ENCODE measurements around the gene EDC4. TPM values are rescaled to one million over a fixed set of nuclear protein-coding genes. Genes with fewer than 3 reads are reported as not detected.

EDC4 gene
- total RNA-seq, 1 experiment from 2014 or later = 100 TPM

DNA sequence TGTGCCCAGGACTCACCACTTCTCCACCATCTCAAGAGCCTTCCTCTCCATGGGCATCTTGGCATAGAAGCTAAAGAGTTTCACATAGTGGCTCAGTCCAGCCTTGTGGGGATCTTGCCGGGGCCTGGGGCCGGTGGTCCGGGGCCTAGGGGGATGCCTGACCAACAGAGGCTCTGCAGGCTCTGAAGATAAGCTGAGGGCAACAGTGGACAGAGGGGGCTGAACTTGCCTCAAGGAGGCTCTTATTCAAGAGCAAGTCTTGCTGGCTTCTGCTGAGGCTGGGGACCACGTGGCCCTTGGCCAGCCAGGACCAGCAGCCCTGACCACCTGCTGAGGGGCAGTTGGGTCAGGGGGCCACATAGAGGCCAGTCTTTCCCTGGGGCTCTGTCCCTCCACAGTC lies 44.2 kb upstream of the EDC4 start:
- Histone ChIP-seq H3K9ac (ENCODE audit: low read length) (no peak overlapping the region), H3K36me3 (ENCODE audit: control insufficient read depth in 1 of 2, insufficient read depth in 2 of 2, low read length in 2 of 2) (peaks cover 16 to 24% of the 10 kb centered on the region in 2 experiments; a peak in 3 of 4 replicates), H3K4me3 (replicated peaks in 1 of 2; ENCODE audit: low read depth in 1 of 2, low read length in 2 of 2) (no peak overlapping the region), H3K79me2 (ENCODE audit: insufficient read depth, low read length) (peaks cover 11% of the 10 kb centered on the region), H3K27me3 (ENCODE audit: insufficient read depth, low read length) (no peaks in the 10 kb centered on the region), H3K27ac (ENCODE audit: low read depth, low read length) (no peak overlapping the region), H3K9me3 (ENCODE audit: control insufficient read depth in 1 of 2, insufficient read depth in 1 of 2, low read depth in 1 of 2, low read length in 2 of 2) (no peaks in the 10 kb centered on the region), H3K4me1 (ENCODE audit: control insufficient read depth in 1 of 2, insufficient read depth in 2 of 2, low read length in 2 of 2) (peaks cover 3 to 8% of the 10 kb centered on the region in 2 experiments; a peak in 3 of 4 replicates), H3K9me2 (ENCODE audit: insufficient read depth) (no peaks in the 10 kb centered on the region), H3K4me2 (ENCODE audit: low read length) (no peak overlapping the region), H4K20me1 (ENCODE audit: insufficient read depth) (no peaks in the 10 kb centered on the region), H2AFZ (ENCODE audit: low read depth, low read length, poor library complexity, severe bottlenecking) (no peak overlapping the region)
- RAD21 ChIA-PET (ENCODE audit: low non-redundant PET in 1 of 2, low total read pairs in 2 of 2, uncharacterized antibody in 2 of 2, unreplicated experiment in 2 of 2) = no interaction called here
- POLR2A ChIA-PET = no interaction called here
- intact Hi-C loops (cut with micrococcal nuclease) = no loop called here
- DNase-seq (ENCODE audit: low read depth, low spot score) (no peak), ATAC-seq (no peak)
- CTCF ChIA-PET = no interaction called here
- BruUV-seq (replicated peaks) = no TSS peak
- TF ChIP-seq ELF1 (IDR thresholded peaks at IDR 0.05; ENCODE audit: borderline replicate concordance, low read depth) (no peak), CEBPB (IDR thresholded peaks at IDR 0.05; ENCODE audit: low read depth) (no peak), SRF (IDR thresholded peaks at IDR 0.05; ENCODE audit: low read depth) (no peak), CBX3 (IDR thresholded peaks at IDR 0.05; ENCODE audit: low read depth) (no peak), SIN3A (IDR thresholded peaks at IDR 0.05; ENCODE audit: low read depth) (no peak), RAD21 (IDR thresholded peaks at IDR 0.05; ENCODE audit: low read depth) (no peak), JUND (IDR thresholded peaks at IDR 0.05) (no peak), ZFX (IDR thresholded peaks at IDR 0.05) (no peak)
- TF ChIP-seq, protein P1, sequence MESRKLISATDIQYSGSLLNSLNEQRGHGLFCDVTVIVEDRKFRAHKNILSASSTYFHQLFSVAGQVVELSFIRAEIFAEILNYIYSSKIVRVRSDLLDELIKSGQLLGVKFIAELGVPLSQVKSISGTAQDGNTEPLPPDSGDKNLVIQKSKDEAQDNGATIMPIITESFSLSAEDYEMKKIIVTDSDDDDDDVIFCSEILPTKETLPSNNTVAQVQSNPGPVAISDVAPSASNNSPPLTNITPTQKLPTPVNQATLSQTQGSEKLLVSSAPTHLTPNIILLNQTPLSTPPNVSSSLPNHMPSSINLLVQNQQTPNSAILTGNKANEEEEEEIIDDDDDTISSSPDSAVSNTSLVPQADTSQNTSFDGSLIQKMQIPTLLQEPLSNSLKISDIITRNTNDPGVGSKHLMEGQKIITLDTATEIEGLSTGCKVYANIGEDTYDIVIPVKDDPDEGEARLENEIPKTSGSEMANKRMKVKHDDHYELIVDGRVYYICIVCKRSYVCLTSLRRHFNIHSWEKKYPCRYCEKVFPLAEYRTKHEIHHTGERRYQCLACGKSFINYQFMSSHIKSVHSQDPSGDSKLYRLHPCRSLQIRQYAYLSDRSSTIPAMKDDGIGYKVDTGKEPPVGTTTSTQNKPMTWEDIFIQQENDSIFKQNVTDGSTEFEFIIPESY (IDR thresholded peaks at IDR 0.05; ENCODE audit: extremely low read depth, insufficient replicate concordance, low read length) = no peak
- TF ChIP-seq, protein P2, sequence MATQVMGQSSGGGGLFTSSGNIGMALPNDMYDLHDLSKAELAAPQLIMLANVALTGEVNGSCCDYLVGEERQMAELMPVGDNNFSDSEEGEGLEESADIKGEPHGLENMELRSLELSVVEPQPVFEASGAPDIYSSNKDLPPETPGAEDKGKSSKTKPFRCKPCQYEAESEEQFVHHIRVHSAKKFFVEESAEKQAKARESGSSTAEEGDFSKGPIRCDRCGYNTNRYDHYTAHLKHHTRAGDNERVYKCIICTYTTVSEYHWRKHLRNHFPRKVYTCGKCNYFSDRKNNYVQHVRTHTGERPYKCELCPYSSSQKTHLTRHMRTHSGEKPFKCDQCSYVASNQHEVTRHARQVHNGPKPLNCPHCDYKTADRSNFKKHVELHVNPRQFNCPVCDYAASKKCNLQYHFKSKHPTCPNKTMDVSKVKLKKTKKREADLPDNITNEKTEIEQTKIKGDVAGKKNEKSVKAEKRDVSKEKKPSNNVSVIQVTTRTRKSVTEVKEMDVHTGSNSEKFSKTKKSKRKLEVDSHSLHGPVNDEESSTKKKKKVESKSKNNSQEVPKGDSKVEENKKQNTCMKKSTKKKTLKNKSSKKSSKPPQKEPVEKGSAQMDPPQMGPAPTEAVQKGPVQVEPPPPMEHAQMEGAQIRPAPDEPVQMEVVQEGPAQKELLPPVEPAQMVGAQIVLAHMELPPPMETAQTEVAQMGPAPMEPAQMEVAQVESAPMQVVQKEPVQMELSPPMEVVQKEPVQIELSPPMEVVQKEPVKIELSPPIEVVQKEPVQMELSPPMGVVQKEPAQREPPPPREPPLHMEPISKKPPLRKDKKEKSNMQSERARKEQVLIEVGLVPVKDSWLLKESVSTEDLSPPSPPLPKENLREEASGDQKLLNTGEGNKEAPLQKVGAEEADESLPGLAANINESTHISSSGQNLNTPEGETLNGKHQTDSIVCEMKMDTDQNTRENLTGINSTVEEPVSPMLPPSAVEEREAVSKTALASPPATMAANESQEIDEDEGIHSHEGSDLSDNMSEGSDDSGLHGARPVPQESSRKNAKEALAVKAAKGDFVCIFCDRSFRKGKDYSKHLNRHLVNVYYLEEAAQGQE (IDR thresholded peaks at IDR 0.05; ENCODE audit: low read depth) = no peak
